Type B pancreatic cell (in vitro differentiated cells): ENCODE results near the gene ZNF225. TPM values are rescaled to one million over a fixed set of nuclear protein-coding genes. Genes with fewer than 3 reads are reported as not detected.
"Not testable (repeated sequence)": the region's sequence is repeated elsewhere in the genome, so short reads cannot be mapped to it uniquely, and the experiment has no call there.

Experiments
- DNase-seq: peaks from one replicate; pipeline ENCODE4 v3.0.0; 2021; ENCODE audit warnings: mixed read lengths; ENCODE audit not compliant: unreplicated experiment; ENCODE audit errors: extremely low spot score
- H3K27ac Mint-ChIP-seq: 2 replicates; pipeline ENCODE4 v1.8.0; 2021; ENCODE audit warnings: mild to moderate bottlenecking, mixed read lengths
- H3K27me3 Mint-ChIP-seq: 2 replicates; pipeline ENCODE4 v1.8.0; 2021; ENCODE audit warnings: mixed read lengths
- H3K36me3 Mint-ChIP-seq: 2 replicates; pipeline ENCODE4 v1.8.0; 2021; ENCODE audit warnings: mixed read lengths
- H3K4me1 Mint-ChIP-seq: one replicate; pipeline ENCODE4 v1.8.0; 2021; ENCODE audit warnings: mixed read lengths; ENCODE audit not compliant: unreplicated experiment
- H3K4me3 Mint-ChIP-seq: 2 replicates; pipeline ENCODE4 v1.8.0; 2021; ENCODE audit warnings: mild to moderate bottlenecking, mixed read lengths
- H3K9me3 Mint-ChIP-seq: 2 replicates; pipeline ENCODE4 v1.8.0; 2021; ENCODE audit warnings: mixed read lengths
- CTCF ChIP-seq: fragments of 200-600 bp; sonication (generic); conservative IDR thresholded peaks from 2 replicates; pipeline ENCODE4 v1.5.0; 2021; ENCODE audit warnings: antibody characterized with exemption, mild to moderate bottlenecking
- total RNA-seq: library from RNA; stranded (reverse); gene quantifications from 2 replicates; pipeline ENCODE4 v1.2.1, GENCODE V29; 2021; ENCODE audit warnings: low replicate concordance

Gene ZNF225
- total RNA-seq, 1 donor from 2014 or later, result 8.4 TPM

- peaks cover 39% of the 10 kb centered on the region for H3K36me3 Mint-ChIP-seq
- H3K27me3 Mint-ChIP-seq, result no peaks in the 10 kb centered on the region
- DNase-seq, result peak; percentile 86
- H3K4me3 Mint-ChIP-seq, result peak within 1 kb of the TSS; percentile 99
- no peak for TF ChIP-seq CTCF
- peaks cover 12% of the 10 kb centered on the region for H3K9me3 Mint-ChIP-seq
- H3K27ac Mint-ChIP-seq, result peak within 1 kb of the TSS; percentile 96
- peaks cover 25% of the 10 kb centered on the region for H3K4me1 Mint-ChIP-seq
Measured at GRCh38 chr19:44164673-44165512, 51.7 kb downstream of the ZNF225 start, which contains the start of gene ZNF226. ZNF226 (plus strand) TSS chr19:44165100; CDS start chr19:44170081, 4,981 bp downstream.

- H3K27me3 Mint-ChIP-seq, H3K9me3 Mint-ChIP-seq, H3K4me3 Mint-ChIP-seq, H3K27ac Mint-ChIP-seq, DNase-seq: not testable (repeated sequence)
- Mint-ChIP-seq H3K36me3 (peaks cover 77% of the 10 kb centered on the region), H3K4me1 (peaks cover 16% of the 10 kb centered on the region)
Measured at GRCh38 chr19:44170660-44171059, 57.5 kb downstream of the ZNF225 start.

- Mint-ChIP-seq H3K27me3 (no peaks in the 10 kb centered on the region), H3K9me3 (peaks cover 24% of the 10 kb centered on the region), H3K27ac (no peak overlapping the region), H3K4me1 (no peaks in the 10 kb centered on the region), H3K36me3 (peaks cover 67% of the 10 kb centered on the region), H3K4me3 (no peak overlapping the region)
- TF ChIP-seq CTCF, result no peak
- no peak for DNase-seq
Measured at GRCh38 chr19:44176590-44176989, 63.4 kb downstream of the ZNF225 start.

GRCh38 chr19:44180968-44181367 is 67.8 kb downstream of the ZNF225 start:
- H3K27me3 Mint-ChIP-seq, result no peaks in the 10 kb centered on the region
- peaks cover 27% of the 10 kb centered on the region for H3K9me3 Mint-ChIP-seq

GRCh38 chr19:44182145-44182544 is 68.9 kb downstream of the ZNF225 start:
- Mint-ChIP-seq H3K27me3 (no peaks in the 10 kb centered on the region), H3K9me3 (peaks cover 16% of the 10 kb centered on the region), H3K4me3 (no peak overlapping the region), H3K4me1 (no peaks in the 10 kb centered on the region), H3K36me3 (peaks cover 12% of the 10 kb centered on the region), H3K27ac (no peak overlapping the region)
- no peak for TF ChIP-seq CTCF
- no peak for DNase-seq

More at GRCh38 chr19:44180968-44181367, 67.8 kb downstream of the ZNF225 start:
- Mint-ChIP-seq H3K4me1 (no peaks in the 10 kb centered on the region), H3K27ac (no peak overlapping the region), H3K4me3 (no peak overlapping the region), H3K36me3 (peaks cover 24% of the 10 kb centered on the region)
- no peak for TF ChIP-seq CTCF
- no peak for DNase-seq

Other genes with a start within 250 kb of the ZNF225 start
- gene ZNF404, start 229.4 kb upstream of the ZNF225 start, total RNA-seq, result 5.4 and 7.5 TPM in 2 replicates
- gene ZNF45, start 178.1 kb upstream of the ZNF225 start, total RNA-seq, result 13.9 and 19.2 TPM in 2 replicates
- 7.6 and 12.2 TPM in 2 replicates for gene ZNF221, start 162.2 kb upstream of the ZNF225 start, total RNA-seq
- gene ZNF155, start 129.2 kb upstream of the ZNF225 start, total RNA-seq, result 9.8 and 10.3 TPM in 2 replicates
- gene ZNF230, start 110.4 kb upstream of the ZNF225 start, total RNA-seq, result 5.0 and 6.5 TPM in 2 replicates
- gene ZNF222, start 88.0 kb upstream of the ZNF225 start, total RNA-seq, result 6.7 and 7.9 TPM in 2 replicates
- gene ZNF223, start 61.4 kb upstream of the ZNF225 start, total RNA-seq, result 8.4 and 10.0 TPM in 2 replicates
- gene ZNF284, start 41.2 kb upstream of the ZNF225 start, total RNA-seq, result 4.9 and 5.2 TPM in 2 replicates
- 28.9 and 32.8 TPM in 2 replicates for gene ZNF224, start 19.0 kb upstream of the ZNF225 start, total RNA-seq
- 17.2 and 20.7 TPM in 2 replicates for gene ZNF234, start 28.2 kb downstream of the ZNF225 start, total RNA-seq
- gene ZNF226, start 51.7 kb downstream of the ZNF225 start, total RNA-seq, result 25.1 and 28.8 TPM in 2 replicates
- 21.3 and 32.1 TPM in 2 replicates for gene ZNF227, start 99.1 kb downstream of the ZNF225 start, total RNA-seq
- gene ZNF233, start 146.5 kb downstream of the ZNF225 start, total RNA-seq, result 3.2 and 4.4 TPM in 2 replicates
- gene ZNF235, start 191.6 kb downstream of the ZNF225 start, total RNA-seq, result 7.4 and 11.2 TPM in 2 replicates
- gene ZNF112, start 243.3 kb downstream of the ZNF225 start, total RNA-seq, result 8.0 and 9.8 TPM in 2 replicates